ENCODE measurements around the gene RINL.
"Not testable (repeated sequence)": the region's sequence is repeated elsewhere in the genome, so short reads cannot be mapped to it uniquely, and the experiment has no call there.

Gene RINL

DNA sequence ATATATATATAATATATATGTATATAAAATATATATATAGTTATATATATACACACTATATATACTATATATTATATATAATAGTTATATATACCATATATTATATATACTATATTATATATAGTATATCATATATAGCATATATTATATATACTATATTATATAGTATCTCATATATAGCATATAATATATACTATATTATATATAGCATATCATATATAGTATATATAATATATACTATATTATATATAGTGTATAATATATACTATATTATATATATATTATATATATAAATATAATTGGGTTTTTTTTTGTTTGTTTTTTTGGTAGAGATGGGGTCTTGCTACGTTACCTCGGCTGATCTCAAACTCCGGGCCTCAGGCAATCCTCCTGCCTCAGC is 16.7 kb downstream of the RINL start:
- Mint-ChIP-seq H3K27me3 (no peaks in the 10 kb centered on the region), H3K4me3 (no peak overlapping the region), H3K36me3 (ENCODE audit: insufficient read depth) (peaks cover 23% of the 10 kb centered on the region), H3K27ac (ENCODE audit: low read depth) (no peak overlapping the region), H3K9me3 (no peaks in the 10 kb centered on the region), H3K4me1 (peaks cover 49% of the 10 kb centered on the region)
- DNase-seq (ENCODE audit: low spot score in 2 of 2), result no peak
- ATAC-seq (replicated peaks; ENCODE audit: extremely low read depth, poor library complexity, severe bottlenecking), result no peak

DNA sequence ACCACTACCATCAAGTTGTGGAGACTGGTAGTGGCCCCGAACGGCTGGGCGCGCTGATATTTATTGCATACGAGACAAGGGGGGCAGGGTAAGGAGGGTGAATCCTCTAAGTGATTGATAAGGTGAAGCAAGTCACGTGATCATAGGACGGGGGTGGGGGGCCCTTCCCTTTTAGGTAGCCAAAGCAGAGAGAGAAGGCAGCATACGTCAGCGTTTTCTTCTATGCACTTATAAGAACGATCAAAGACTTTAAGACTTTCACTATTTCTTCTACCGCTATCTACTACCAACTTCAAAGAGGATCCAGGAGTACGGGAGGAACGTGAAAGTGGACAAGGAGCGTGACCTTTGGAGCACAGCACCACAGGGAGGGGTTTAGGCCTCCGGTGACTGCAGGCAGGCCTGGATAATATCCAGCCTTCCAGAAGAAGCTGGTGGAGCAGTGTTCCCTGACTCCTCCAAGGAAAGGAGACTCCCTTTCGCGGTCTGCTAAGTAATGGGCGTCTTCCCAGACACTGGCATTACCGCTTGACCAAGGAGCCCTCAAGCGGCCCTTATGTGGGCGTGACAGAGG is 18.4 kb downstream of the RINL start:
- not testable (repeated sequence) for H3K27ac Mint-ChIP-seq (ENCODE audit: low read depth); ATAC-seq (replicated peaks; ENCODE audit: extremely low read depth, poor library complexity, severe bottlenecking); H3K27me3 Mint-ChIP-seq; H3K4me3 Mint-ChIP-seq; H3K9me3 Mint-ChIP-seq; H3K36me3 Mint-ChIP-seq (ENCODE audit: insufficient read depth); DNase-seq (ENCODE audit: low spot score in 2 of 2)
- peaks cover 34% of the 10 kb centered on the region for H3K4me1 Mint-ChIP-seq

DNA sequence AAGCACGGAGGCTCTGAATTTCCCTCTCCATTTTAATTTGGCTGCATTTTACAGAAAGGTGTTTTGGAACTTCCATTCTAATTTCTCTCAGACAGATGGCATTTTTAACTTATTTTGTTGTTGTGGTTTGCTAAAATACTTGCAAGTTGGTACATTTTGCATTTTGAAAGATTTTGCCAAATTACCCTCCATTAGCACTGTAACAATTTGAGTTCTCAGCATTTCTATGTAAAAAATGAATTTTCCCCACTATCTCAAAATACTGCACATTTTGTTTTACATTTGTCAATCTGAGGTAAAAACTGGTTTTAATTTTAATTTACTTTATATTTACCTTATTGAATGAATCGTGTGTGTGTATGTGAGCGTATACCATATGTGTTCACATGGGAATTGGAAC is 21.3 kb downstream of the RINL start:
- Mint-ChIP-seq H3K27me3 (no peaks in the 10 kb centered on the region), H3K4me1 (peaks cover 31% of the 10 kb centered on the region), H3K36me3 (ENCODE audit: insufficient read depth) (peaks cover 8% of the 10 kb centered on the region), H3K27ac (ENCODE audit: low read depth) (peak overlapping the region; percentile 92), H3K9me3 (no peaks in the 10 kb centered on the region), H3K4me3 (peak overlapping the region; percentile 43)
- DNase-seq (ENCODE audit: low spot score in 2 of 2), result no peak
- ATAC-seq (replicated peaks; ENCODE audit: extremely low read depth, poor library complexity, severe bottlenecking), result no peak

DNA sequence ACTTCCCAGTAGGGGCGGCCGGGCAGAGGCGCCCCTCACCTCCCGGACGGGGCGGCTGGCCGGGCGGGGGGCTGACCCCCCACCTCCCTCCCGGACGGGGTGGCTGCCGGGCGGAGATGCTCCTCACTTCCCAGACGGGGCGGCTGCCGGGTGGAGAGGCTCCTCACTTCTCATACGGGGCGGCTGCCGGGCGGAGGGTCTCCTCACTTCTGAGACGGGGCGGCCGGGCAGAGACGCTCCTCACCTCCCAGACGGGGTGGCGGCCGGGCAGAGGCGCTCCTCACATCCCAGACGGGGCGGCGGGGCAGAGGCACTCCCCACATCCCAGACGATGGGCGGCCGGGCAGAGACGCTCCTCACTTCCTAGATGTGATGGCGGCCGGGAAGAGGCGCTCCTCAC is 22.3 kb downstream of the RINL start:
- not testable (repeated sequence) for H3K27ac Mint-ChIP-seq (ENCODE audit: low read depth)

DNA sequence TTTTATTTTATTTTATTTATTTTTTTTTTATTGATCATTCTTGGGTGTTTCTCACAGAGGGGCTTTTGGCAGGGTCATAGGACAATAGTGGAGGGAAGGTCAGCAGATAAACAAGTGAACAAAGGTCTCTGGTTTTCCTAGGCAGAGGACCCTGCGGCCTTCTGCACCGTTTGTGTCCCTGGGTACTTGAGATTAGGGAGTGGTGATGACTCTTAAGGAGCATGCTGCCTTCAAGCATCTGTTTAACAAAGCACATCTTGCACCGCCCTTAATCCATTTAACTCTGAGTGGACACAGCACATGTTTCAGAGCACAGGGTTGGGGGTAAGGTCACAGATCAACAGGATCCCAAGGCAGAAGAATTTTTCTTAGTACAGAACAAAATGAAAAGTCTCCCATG is 23.1 kb downstream of the RINL start:
- not testable (repeated sequence) for H3K27me3 Mint-ChIP-seq; H3K27ac Mint-ChIP-seq (ENCODE audit: low read depth); ATAC-seq (replicated peaks; ENCODE audit: extremely low read depth, poor library complexity, severe bottlenecking); DNase-seq (ENCODE audit: low spot score in 2 of 2); H3K9me3 Mint-ChIP-seq; H3K4me3 Mint-ChIP-seq
- peaks cover 19% of the 10 kb centered on the region for H3K36me3 Mint-ChIP-seq (ENCODE audit: insufficient read depth)
- H3K4me1 Mint-ChIP-seq, result peaks cover 36% of the 10 kb centered on the region

More for the DNA sequence above, 22.3 kb downstream of the RINL start:
- not testable (repeated sequence) for ATAC-seq (replicated peaks; ENCODE audit: extremely low read depth, poor library complexity, severe bottlenecking); H3K27me3 Mint-ChIP-seq; H3K9me3 Mint-ChIP-seq; DNase-seq (ENCODE audit: low spot score in 2 of 2); H3K4me3 Mint-ChIP-seq
- Mint-ChIP-seq H3K36me3 (ENCODE audit: insufficient read depth) (peaks cover 12% of the 10 kb centered on the region), H3K4me1 (peaks cover 38% of the 10 kb centered on the region)

DNA sequence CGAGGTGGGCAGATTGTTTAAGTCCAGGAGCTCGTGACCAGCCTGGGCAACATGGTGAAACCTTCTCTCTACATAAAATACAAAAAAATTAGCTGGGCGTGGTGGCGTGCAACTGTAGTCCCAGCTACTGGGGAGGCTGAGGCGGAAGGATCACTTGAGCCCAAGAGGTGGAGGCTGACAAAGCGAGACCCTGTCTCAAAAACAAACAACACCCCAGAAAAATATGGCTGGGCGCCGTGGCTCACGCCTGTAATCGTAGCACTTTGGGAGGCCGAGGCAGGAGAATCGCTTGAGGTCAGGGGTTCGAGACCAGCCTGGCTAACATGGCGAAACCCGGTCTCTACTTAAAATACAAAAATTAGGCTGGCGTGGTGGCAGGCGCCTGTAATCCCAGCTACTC is 24.9 kb downstream of the RINL start:
- ATAC-seq (replicated peaks; ENCODE audit: extremely low read depth, poor library complexity, severe bottlenecking) (no peak), DNase-seq (ENCODE audit: low spot score in 2 of 2) (no peak)
- Mint-ChIP-seq H3K4me1 (peaks cover 47% of the 10 kb centered on the region), H3K36me3 (ENCODE audit: insufficient read depth) (peaks cover 33% of the 10 kb centered on the region), H3K4me3 (peak overlapping the region; percentile 90), H3K27me3 (no peaks in the 10 kb centered on the region), H3K9me3 (no peaks in the 10 kb centered on the region), H3K27ac (ENCODE audit: low read depth) (peak overlapping the region; percentile 88)

DNA sequence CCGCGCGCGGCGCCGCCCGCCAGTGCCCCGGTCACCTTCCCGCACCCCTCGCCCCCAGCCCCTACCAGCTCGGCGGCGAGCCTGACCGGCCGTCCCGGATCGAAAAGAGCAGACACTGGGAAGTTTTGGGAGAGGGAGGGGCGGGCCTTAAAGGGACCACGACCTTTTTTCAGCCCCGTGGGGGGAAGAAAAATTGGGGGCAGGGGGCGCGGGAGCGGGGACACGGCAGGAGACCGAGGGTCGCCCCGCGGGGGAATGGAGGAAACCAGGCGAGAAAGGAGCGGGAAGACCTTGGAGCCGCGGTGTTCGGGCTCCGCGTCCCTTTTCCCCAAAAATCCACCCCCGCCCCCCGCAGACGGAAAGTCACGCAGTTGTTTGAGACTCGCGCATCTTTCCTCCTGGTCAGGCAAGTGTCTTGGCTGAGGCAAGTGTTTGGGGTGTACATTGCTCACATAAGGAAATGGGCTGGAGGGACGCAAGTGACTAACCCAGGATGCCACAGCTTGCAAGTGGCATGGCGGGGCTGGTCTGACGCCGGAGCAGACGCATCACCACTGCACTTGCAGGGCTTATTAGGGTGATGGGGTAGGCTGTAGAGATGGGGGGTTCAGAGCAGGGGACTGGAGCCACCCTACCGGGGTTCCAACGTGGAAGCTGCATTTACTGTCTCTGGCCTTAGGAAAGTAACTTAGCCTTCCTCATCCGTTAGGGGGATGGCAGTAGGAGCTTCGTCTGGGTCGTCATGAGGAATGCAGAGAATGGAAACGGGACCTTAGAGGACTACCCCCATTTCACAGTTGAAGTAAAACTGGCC is 25.6 kb downstream of the RINL start:
- peaks cover 49% of the 10 kb centered on the region for H3K4me1 Mint-ChIP-seq
- H3K4me3 Mint-ChIP-seq, result peak overlapping the region; percentile 90
- no peaks in the 10 kb centered on the region for H3K9me3 Mint-ChIP-seq
- H3K27ac Mint-ChIP-seq (ENCODE audit: low read depth), result peak overlapping the region; percentile 88
- peak; percentile 36 to 55 for DNase-seq (ENCODE audit: low spot score in 2 of 2)
- peaks cover 38% of the 10 kb centered on the region for H3K36me3 Mint-ChIP-seq (ENCODE audit: insufficient read depth)
- no peaks in the 10 kb centered on the region for H3K27me3 Mint-ChIP-seq
- no peak for ATAC-seq (replicated peaks; ENCODE audit: extremely low read depth, poor library complexity, severe bottlenecking)

DNA sequence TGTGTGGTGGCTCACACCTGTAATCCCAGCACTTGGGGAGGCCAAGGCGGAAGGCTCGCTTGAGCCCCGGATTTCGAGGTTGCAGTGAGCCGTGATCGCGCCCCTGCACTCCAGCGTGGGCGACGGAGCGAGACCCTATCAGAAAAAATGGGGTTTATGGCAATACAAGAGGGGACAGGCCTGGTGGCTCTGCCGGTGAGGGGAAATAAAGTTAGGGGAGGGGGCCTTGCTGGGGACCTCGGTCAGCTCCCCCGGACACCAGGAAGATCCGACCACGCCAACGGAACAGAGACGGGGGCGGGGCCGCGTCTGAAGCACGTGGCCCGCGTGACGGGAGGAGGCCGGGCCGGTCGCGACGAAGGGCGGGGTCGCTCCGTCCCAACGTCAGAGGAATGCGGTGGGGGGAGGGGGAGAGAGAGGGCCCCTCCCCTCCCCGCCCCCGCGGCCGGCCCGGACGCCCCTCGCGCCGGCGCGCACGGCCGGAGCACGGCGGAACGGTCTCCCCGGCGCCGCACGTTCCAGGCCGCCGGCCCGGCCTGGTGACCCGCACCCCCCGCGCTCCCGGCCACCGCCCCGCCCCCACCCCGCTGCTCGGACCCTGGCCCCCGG is 26.3 kb downstream of the RINL start:
- Mint-ChIP-seq H3K4me3 (peak overlapping the region; percentile 90), H3K36me3 (ENCODE audit: insufficient read depth) (peaks cover 40% of the 10 kb centered on the region), H3K4me1 (peaks cover 48% of the 10 kb centered on the region), H3K27me3 (no peaks in the 10 kb centered on the region), H3K9me3 (no peaks in the 10 kb centered on the region), H3K27ac (ENCODE audit: low read depth) (peak overlapping the region; percentile 98)
- no peak for ATAC-seq (replicated peaks; ENCODE audit: extremely low read depth, poor library complexity, severe bottlenecking)
- peak; percentile 66 to 78 for DNase-seq (ENCODE audit: low spot score in 2 of 2)

DNA sequence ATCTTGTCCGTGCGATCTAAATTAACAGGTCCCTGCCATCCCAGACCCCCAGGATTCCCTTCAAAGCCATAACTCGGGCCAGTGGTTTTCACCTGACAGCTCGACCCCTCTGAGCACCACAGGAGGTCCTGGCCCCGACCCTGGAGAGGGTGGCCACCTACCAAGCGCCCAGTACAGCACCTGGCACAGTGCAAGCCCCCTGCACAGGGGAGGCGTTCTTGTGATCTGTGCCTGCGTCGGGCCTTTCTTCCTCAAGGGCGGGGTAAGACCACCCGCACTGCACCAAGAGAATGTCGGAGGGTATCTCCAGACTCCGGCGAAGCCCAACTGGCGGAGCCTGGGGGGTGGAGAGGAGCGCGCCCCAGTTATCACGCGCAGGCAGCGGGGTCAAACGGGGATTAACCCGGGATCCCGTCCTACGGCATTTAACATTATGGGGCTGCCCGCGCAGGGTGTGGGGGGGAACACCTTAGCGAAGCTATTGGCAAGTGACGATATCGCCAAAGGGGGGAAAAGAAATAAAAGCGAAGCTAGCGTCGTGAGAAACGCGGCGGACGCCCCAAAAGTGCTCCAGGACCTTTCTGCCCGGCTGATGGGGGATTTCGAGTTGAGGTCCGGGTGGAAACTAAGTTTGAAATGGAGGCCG is 27.0 kb downstream of the RINL start:
- H3K36me3 Mint-ChIP-seq (ENCODE audit: insufficient read depth), result peaks cover 46% of the 10 kb centered on the region
- peaks cover 46% of the 10 kb centered on the region for H3K4me1 Mint-ChIP-seq
- H3K27ac Mint-ChIP-seq (ENCODE audit: low read depth), result peak overlapping the region; percentile 98
- DNase-seq (ENCODE audit: low spot score in 2 of 2) (no peak), ATAC-seq (replicated peaks; ENCODE audit: extremely low read depth, poor library complexity, severe bottlenecking) (no peak)
- peak overlapping the region; percentile 90 for H3K4me3 Mint-ChIP-seq
- no peaks in the 10 kb centered on the region for H3K27me3 Mint-ChIP-seq
- no peaks in the 10 kb centered on the region for H3K9me3 Mint-ChIP-seq

DNA sequence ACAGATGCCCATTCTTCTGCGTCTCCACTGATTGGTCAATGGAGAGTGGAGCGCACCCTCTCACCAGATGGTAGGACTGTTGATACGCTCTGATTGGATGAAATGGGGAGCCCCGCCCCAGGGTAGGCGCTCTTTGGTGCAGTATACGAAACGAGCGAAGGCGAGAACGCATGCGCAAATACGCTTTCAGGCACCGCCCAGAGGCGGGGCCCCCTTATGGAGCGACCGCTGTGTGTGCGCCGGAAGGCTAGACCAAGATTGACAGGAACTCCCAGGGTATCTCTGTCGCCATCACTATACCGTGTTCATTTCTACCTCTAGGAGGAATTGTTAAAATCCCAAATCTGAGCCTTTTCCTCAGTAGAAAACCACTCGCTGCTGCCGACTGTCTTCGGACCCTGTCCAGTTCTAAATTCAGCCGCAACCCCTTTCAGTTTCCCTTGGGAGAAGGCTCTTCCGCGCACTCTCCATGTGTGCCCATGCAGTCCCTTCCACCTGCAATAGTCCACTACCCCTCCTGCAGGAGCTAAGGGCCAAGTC is 27.6 kb downstream of the RINL start:
- DNase-seq (ENCODE audit: low spot score in 2 of 2), result peak; percentile 94 to 99
- Mint-ChIP-seq H3K4me3 (peak overlapping the region; percentile 90), H3K27ac (ENCODE audit: low read depth) (peak overlapping the region; percentile 98), H3K36me3 (ENCODE audit: insufficient read depth) (peaks cover 52% of the 10 kb centered on the region), H3K27me3 (no peaks in the 10 kb centered on the region), H3K4me1 (peaks cover 52% of the 10 kb centered on the region), H3K9me3 (no peaks in the 10 kb centered on the region)
- peak; percentile 76 for ATAC-seq (replicated peaks; ENCODE audit: extremely low read depth, poor library complexity, severe bottlenecking)

DNA sequence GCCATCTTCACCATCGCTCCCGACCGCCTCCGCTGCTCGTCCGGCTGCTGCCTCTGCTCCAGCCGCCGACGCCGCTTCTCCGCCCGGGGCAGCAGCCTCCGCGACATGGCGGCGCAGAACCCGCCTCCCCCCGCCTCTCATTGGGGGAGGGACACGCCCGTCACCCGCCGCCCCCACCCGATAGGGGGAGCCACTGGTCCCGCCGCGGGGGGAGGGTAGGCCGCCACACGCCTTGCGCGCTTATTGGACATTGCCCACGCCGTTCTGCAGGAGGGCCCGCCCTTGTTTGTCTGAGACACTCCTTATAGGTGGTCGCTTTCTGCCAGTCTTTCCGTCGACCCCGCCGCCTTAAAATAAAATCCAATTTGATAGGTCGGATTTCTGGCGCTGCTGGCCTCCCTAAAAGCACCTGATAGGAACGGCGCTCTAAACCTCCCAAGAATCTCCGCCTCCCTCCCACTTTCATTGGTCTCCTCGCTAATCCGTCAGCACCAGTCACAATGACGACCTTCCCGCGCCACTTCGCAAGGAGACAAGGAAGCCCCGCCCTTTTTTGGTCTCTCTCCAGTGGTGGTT is 28.1 kb downstream of the RINL start, which contains the start of gene HNRNPL:
HNRNPL (minus strand) TSS at position 127 of the 576 bp plus-strand sequence; CDS start at position 107, 20 bp downstream.
- Mint-ChIP-seq H3K36me3 (ENCODE audit: insufficient read depth) (peaks cover 57% of the 10 kb centered on the region), H3K4me3 (peak within 1 kb of the TSS; percentile 90), H3K4me1 (peaks cover 56% of the 10 kb centered on the region), H3K9me3 (no peaks in the 10 kb centered on the region), H3K27me3 (no peaks in the 10 kb centered on the region), H3K27ac (ENCODE audit: low read depth) (peak within 1 kb of the TSS; percentile 98)
- ATAC-seq (replicated peaks; ENCODE audit: extremely low read depth, poor library complexity, severe bottlenecking) (peak; percentile 69), DNase-seq (ENCODE audit: low spot score in 2 of 2) (peak; percentile 98 to 100)

Measured in central memory CD8-positive, alpha-beta T cell (primary cell).